ENCODE measurements around the gene GRIK4.

DNA sequence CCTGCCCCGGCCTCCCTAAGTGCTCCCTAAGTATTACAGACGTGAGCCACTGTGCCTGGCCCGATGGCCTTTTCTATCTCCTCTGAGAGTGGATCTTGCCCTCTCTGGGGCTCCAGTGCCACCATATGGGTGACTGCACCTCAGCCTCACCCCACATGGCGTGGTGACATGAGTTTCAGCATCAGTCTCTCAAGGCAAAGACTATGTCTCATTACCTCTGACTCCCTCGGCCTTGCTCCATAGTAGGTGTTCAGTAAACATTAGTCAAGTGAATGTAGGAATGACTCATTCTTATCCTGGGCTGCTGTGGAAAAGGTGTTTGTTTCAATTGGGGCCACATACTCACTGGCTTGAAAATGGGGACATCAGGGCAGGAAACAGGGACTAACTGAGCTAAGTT lies 168.8 kb downstream of the GRIK4 start:
- no peak for TF ChIP-seq JUN (IDR thresholded peaks at IDR 0.05; ENCODE audit: borderline replicate concordance, insufficient read depth, insufficient read length, low read depth)
- no peak for TF ChIP-seq POLR2A (IDR thresholded peaks at IDR 0.05; ENCODE audit: low read depth, low read length)
- TF ChIP-seq, protein P1, sequence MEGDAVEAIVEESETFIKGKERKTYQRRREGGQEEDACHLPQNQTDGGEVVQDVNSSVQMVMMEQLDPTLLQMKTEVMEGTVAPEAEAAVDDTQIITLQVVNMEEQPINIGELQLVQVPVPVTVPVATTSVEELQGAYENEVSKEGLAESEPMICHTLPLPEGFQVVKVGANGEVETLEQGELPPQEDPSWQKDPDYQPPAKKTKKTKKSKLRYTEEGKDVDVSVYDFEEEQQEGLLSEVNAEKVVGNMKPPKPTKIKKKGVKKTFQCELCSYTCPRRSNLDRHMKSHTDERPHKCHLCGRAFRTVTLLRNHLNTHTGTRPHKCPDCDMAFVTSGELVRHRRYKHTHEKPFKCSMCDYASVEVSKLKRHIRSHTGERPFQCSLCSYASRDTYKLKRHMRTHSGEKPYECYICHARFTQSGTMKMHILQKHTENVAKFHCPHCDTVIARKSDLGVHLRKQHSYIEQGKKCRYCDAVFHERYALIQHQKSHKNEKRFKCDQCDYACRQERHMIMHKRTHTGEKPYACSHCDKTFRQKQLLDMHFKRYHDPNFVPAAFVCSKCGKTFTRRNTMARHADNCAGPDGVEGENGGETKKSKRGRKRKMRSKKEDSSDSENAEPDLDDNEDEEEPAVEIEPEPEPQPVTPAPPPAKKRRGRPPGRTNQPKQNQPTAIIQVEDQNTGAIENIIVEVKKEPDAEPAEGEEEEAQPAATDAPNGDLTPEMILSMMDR (IDR thresholded peaks at IDR 0.05; ENCODE audit: extremely low read depth in 1 of 2, insufficient read depth in 1 of 2, low read depth in 1 of 2, low read length in 2 of 2), result no peak
- no peak for TF ChIP-seq FOS (IDR thresholded peaks at IDR 0.05; ENCODE audit: borderline replicate concordance, insufficient read depth, low read length)
- TF ChIP-seq POLR2AphosphoS5 (IDR thresholded peaks at IDR 0.05; ENCODE audit: insufficient read depth, low read depth, low read length), result no peak
- TF ChIP-seq, protein P2, sequence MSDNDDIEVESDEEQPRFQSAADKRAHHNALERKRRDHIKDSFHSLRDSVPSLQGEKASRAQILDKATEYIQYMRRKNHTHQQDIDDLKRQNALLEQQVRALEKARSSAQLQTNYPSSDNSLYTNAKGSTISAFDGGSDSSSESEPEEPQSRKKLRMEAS (IDR thresholded peaks at IDR 0.05; ENCODE audit: insufficient read depth, insufficient read length), result no peak
- no peak for TF ChIP-seq EZH2 (IDR thresholded peaks at IDR 0.05; ENCODE audit: borderline replicate concordance, low read depth, low read length, severe bottlenecking)
- TF ChIP-seq MYC (IDR thresholded peaks at IDR 0.05; ENCODE audit: low read depth, low read length), result no peak
